ENCODE data around the gene TIMM17B. TPM values are rescaled to one million over a fixed set of nuclear protein-coding genes. Genes with fewer than 3 reads are reported as not detected.

Gene TIMM17B
- total and polyA plus RNA-seq, 2 experiments from 2014 or later = 26.7 to 44.7 TPM

GRCh38 chrX:48927736-48928382, 30.3 kb upstream of the TIMM17B start:
- no peaks in the 10 kb centered on the region for H3K9me3 ChIP-seq (ENCODE audit: low read depth)
- no peaks in the 10 kb centered on the region for H3F3A ChIP-seq (ENCODE audit: insufficient read depth)
- H3K27me3 ChIP-seq (replicated peaks; ENCODE audit: insufficient read depth) = no peaks in the 10 kb centered on the region
- H3K4me2 ChIP-seq (ENCODE audit: unreplicated experiment) = no peak overlapping the region
- no peak overlapping the region for H3K9ac ChIP-seq
- H3K4me3 ChIP-seq = no peak overlapping the region
- in situ Hi-C loops (cut with MboI) = loop anchor here (25.0 kb wide), 1 partner anchor 109 kb away; the partner anchor contains the start of gene TFE3
- H3K9me2 ChIP-seq (ENCODE audit: insufficient read depth) = no peaks in the 10 kb centered on the region
- no peak for DNase-seq
- no peak for TF ChIP-seq EZH2 (IDR thresholded peaks at IDR 0.05; ENCODE audit: insufficient read depth, poor library complexity, severe bottlenecking)
- TF ChIP-seq EZH2phosphoT487 (IDR thresholded peaks at IDR 0.05; ENCODE audit: insufficient read depth, low read depth) = no peak
- H4K20me1 ChIP-seq (ENCODE audit: insufficient read depth) = no peaks in the 10 kb centered on the region
- WGBS, 2 experiments (ENCODE audit: low coverage in 1 of 2, low lambda C conversion rate in 2 of 2, missing lambda C conversion rate in 2 of 2) = 61 to 73% methylated on average over 2 of the region's 2 CpGs
- no peaks in the 10 kb centered on the region for H3K36me3 ChIP-seq (ENCODE audit: low read depth)
- H3K4me1 ChIP-seq (ENCODE audit: insufficient read depth) = no peaks in the 10 kb centered on the region
- H2AFZ ChIP-seq = no peak overlapping the region
- H3K79me2 ChIP-seq (ENCODE audit: insufficient read depth) = peaks cover 24% of the 10 kb centered on the region
- H3K27ac ChIP-seq = no peak overlapping the region

GRCh38 chrX:48927123-48927522, 29.6 kb upstream of the TIMM17B start:
- H3K27me3 ChIP-seq (replicated peaks; ENCODE audit: insufficient read depth) = no peaks in the 10 kb centered on the region
- in situ Hi-C loops (cut with MboI) = loop anchor here (25.0 kb wide), 1 partner anchor 110 kb away; the partner anchor contains the start of gene TFE3
- no peaks in the 10 kb centered on the region for H3F3A ChIP-seq (ENCODE audit: insufficient read depth)
- no peak for TF ChIP-seq EZH2phosphoT487 (IDR thresholded peaks at IDR 0.05; ENCODE audit: insufficient read depth, low read depth)
- TF ChIP-seq EZH2 (IDR thresholded peaks at IDR 0.05; ENCODE audit: insufficient read depth, poor library complexity, severe bottlenecking) = no peak
- no peaks in the 10 kb centered on the region for H3K9me3 ChIP-seq (ENCODE audit: low read depth)
- H2AFZ ChIP-seq = no peak overlapping the region
- peaks cover 24% of the 10 kb centered on the region for H3K79me2 ChIP-seq (ENCODE audit: insufficient read depth)
- H3K4me2 ChIP-seq (ENCODE audit: unreplicated experiment) = no peak overlapping the region
- no peaks in the 10 kb centered on the region for H3K4me1 ChIP-seq (ENCODE audit: insufficient read depth)
- H3K9me2 ChIP-seq (ENCODE audit: insufficient read depth) = no peaks in the 10 kb centered on the region
- H3K36me3 ChIP-seq (ENCODE audit: low read depth) = no peaks in the 10 kb centered on the region
- 97 to 100% methylated on average over 5 of the region's 5 CpGs for WGBS, 2 experiments (ENCODE audit: low coverage in 1 of 2, low lambda C conversion rate in 2 of 2, missing lambda C conversion rate in 2 of 2)
- no peaks in the 10 kb centered on the region for H4K20me1 ChIP-seq (ENCODE audit: insufficient read depth)
- no peak overlapping the region for H3K27ac ChIP-seq
- DNase-seq = no peak
- no peak overlapping the region for H3K4me3 ChIP-seq
- no peak overlapping the region for H3K9ac ChIP-seq

GRCh38 chrX:48924270-48924669, 26.7 kb upstream of the TIMM17B start:
- peaks cover 20% of the 10 kb centered on the region for H3F3A ChIP-seq (ENCODE audit: insufficient read depth)
- peaks cover 9% of the 10 kb centered on the region; the same call in 1 of the 2 replicates for H3K4me1 ChIP-seq (ENCODE audit: insufficient read depth)
- in situ Hi-C loops (cut with MboI) = loop anchor here (25.0 kb wide), 1 partner anchor 262 kb away; no protein-coding TSS in a partner anchor
- no peak overlapping the region for H3K27ac ChIP-seq
- no peaks in the 10 kb centered on the region for H3K9me3 ChIP-seq (ENCODE audit: low read depth)
- DNase-seq = no peak
- no peak overlapping the region for H3K4me3 ChIP-seq
- no peak overlapping the region for H3K9ac ChIP-seq
- WGBS, 2 experiments (ENCODE audit: low coverage in 1 of 2, low lambda C conversion rate in 2 of 2, missing lambda C conversion rate in 2 of 2) = 93 to 100% methylated on average over 5 of the region's 5 CpGs
- no peaks in the 10 kb centered on the region for H3K9me2 ChIP-seq (ENCODE audit: insufficient read depth)
- no peaks in the 10 kb centered on the region for H4K20me1 ChIP-seq (ENCODE audit: insufficient read depth)
- peaks cover 24% of the 10 kb centered on the region for H3K79me2 ChIP-seq (ENCODE audit: insufficient read depth)
- H3K36me3 ChIP-seq (ENCODE audit: low read depth) = no peaks in the 10 kb centered on the region
- H2AFZ ChIP-seq = no peak overlapping the region
- no peaks in the 10 kb centered on the region for H3K27me3 ChIP-seq (replicated peaks; ENCODE audit: insufficient read depth)
- H3K4me2 ChIP-seq (ENCODE audit: unreplicated experiment) = no peak overlapping the region
- TF ChIP-seq EZH2phosphoT487 (IDR thresholded peaks at IDR 0.05; ENCODE audit: insufficient read depth, low read depth) (no peak), EZH2 (IDR thresholded peaks at IDR 0.05; ENCODE audit: insufficient read depth, poor library complexity, severe bottlenecking) (no peak)

GRCh38 chrX:48923771-48924170, 26.2 kb upstream of the TIMM17B start:
- H3F3A ChIP-seq (ENCODE audit: insufficient read depth) = peaks cover 22% of the 10 kb centered on the region
- H2AFZ ChIP-seq = no peak overlapping the region
- H3K27me3 ChIP-seq (replicated peaks; ENCODE audit: insufficient read depth) = no peaks in the 10 kb centered on the region
- peaks cover 12% of the 10 kb centered on the region; the same call in 1 of the 2 replicates for H3K4me1 ChIP-seq (ENCODE audit: insufficient read depth)
- no peaks in the 10 kb centered on the region for H3K9me3 ChIP-seq (ENCODE audit: low read depth)
- peaks cover 23% of the 10 kb centered on the region for H3K79me2 ChIP-seq (ENCODE audit: insufficient read depth)
- WGBS, 2 experiments (ENCODE audit: low coverage in 1 of 2, low lambda C conversion rate in 2 of 2, missing lambda C conversion rate in 2 of 2) = 98 to 100% methylated on average over 1 to 11 of the region's 13 CpGs
- DNase-seq = no peak
- in situ Hi-C loops (cut with MboI) = loop anchor here (25.0 kb wide), 1 partner anchor 261 kb away; no protein-coding TSS in a partner anchor
- no peaks in the 10 kb centered on the region for H4K20me1 ChIP-seq (ENCODE audit: insufficient read depth)
- TF ChIP-seq EZH2 (IDR thresholded peaks at IDR 0.05; ENCODE audit: insufficient read depth, poor library complexity, severe bottlenecking) (no peak), EZH2phosphoT487 (IDR thresholded peaks at IDR 0.05; ENCODE audit: insufficient read depth, low read depth) (no peak)
- H3K36me3 ChIP-seq (ENCODE audit: low read depth) = no peaks in the 10 kb centered on the region
- H3K27ac ChIP-seq = no peak overlapping the region
- H3K9ac ChIP-seq = no peak overlapping the region
- H3K4me2 ChIP-seq (ENCODE audit: unreplicated experiment) = no peak overlapping the region
- H3K4me3 ChIP-seq = no peak overlapping the region
- H3K9me2 ChIP-seq (ENCODE audit: insufficient read depth) = no peaks in the 10 kb centered on the region

Data from GM23248 (cell line).